ENCODE results near the gene IVL.

Gene IVL

DNA sequence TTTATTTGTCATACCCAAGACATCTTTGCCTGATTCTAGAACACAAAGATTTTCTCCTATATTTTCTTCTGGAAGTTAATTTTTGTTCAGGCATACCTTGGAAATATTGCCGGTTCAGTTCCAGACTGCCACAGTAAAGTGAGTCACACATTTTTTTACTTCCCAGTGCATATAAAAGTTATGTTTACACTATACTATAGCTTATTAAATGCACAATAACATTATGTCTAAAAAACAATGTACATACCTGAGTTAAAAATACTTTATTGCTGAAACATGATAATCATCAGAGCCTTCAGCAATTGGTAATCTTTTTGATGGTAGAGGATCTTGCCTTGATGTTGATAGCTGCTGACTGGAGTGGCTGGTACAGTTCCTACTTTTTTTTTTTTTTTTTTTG lies 20.2 kb upstream of the IVL start:
- no peak for DNase-seq

DNA sequence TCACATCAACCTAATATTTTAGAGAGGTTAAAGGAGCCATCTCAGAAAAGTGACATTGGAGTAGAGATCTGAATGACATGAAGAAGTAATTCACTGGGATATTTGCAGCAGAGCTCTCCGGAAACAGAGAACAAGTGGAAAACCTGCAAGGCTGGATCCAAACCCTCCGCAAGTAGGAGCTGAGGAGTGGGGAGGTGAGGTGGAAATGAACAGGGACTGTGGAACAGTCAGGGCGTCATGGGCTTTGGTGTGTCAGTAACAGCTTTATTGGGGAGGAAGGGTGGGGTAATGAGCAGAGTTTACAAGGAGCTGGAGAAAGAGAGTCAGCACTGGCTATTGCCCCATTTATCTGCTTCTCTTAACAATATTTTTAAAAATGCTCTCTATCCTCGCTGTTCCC lies 9.3 kb upstream of the IVL start:
- no peak for DNase-seq

DNA sequence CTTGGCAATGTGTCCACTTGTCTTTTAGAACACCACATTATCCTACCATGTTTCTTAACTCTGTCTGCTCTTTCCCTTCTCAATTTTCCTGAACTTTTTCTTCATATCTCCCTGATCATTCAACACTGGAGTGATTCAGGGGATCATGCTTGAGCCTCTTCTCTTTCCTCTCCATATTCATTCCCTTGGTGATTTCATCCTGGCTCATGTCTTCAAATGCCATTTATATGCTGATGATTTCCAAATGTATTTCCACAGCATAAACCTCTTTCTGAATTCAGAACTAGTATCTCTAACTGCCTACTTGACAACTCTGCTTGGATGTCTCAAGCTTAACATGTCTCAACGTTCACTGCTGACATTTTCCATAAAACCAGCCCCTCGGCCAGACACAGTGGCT lies 8.5 kb upstream of the IVL start:
- no peak for DNase-seq

DNA sequence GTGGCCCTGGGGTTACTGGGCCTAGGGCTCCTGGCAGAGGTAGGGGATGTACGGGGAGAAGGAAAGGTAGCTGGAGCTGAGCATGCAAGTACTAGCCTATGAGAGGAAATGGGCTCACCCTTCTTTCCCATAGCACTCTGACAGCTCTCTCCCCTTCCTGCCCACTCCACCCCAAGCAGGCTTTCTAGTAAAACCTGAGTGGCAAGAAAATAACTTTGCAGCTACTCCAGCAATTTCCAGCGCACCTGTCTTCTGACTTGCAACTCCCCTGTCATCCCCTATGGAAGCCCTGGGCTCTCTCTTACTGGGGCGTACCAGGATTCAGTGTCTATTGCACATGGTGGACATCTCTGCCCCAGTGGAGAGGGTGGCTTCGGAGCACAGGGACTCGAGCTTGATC lies 6.7 kb upstream of the IVL start:
- no peak for DNase-seq

DNA sequence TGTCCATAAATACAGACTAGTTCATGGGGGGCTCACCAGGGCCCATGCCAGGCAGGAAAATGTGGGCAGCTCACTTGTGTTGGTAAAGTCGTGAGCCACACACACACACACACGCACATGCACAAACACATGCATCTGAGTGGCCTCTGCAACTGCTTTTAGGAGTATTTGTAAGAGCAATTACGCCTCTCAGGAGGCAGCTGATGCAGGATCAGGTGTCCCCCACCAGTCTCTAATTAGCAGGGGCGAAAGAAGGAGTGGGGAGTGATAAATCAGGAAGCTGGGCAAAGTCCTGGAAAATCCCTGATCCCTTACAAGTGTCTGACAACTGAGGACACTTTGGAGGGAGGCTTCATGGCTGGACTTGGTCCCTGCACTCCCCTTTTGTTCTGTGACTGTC lies 5.7 kb upstream of the IVL start:
- no peak for DNase-seq

DNA sequence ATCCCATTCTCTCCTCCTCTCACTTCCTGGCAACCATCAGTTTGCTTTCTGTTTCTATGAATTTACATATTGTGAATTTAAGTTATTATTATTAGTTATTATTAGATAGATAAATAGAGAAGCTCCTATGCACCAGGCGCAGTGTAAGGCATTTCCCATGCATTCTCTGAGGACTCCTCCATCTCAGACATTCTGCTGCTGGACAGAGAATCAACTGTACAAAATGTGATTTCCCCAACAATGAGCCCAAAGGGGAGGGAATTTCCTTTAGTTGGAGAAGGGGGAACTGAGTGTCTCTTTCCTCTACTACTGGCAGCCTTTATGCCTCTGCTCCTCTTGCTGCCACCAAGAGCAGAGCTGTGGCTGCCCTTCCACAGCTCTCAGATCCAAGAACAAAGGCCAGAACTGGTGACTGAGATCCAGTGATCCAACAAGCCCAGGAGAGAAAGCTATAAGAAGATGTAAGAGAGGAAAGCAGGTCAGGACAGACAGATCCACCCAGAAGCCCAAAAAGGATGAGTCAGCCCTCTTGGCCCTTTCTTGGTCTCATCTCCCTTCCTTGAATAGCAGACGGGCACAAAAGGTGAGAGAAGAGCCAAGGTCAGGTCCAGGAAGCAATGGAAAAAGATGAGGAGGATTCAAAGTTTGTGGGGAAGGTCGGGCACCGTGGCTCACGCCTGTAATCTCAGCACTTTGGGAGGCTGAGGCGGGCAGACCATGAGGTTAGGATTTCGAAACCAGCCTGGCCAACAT lies 3.5 kb upstream of the IVL start:
- DNase-seq = no peak

DNA sequence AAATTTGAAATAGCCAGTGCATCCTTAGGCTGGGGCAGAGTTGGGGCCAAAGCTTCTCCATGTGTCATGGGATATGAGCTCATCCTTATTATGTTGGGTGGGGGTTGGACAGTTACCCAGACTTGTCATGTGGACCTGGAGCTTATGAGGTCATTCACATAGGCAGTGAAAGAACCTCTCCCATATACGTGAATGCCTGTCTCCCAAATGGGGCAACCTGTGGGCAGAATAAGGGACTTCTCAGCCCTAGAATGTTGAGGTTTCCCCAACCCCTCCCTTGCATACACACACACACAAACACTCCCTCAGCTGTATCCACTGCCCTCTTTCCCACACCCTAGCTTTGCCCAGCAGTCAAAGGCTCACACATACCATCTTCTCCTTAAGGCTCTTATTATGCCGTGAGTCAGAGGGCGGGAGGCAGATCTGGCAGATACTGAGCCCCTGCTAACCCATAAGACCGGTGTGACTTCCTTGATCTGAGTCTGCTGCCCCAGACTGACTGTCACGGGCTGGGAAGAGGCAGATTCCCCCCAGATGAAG lies 2.3 kb upstream of the IVL start:
- DNase-seq = no peak

DNA sequence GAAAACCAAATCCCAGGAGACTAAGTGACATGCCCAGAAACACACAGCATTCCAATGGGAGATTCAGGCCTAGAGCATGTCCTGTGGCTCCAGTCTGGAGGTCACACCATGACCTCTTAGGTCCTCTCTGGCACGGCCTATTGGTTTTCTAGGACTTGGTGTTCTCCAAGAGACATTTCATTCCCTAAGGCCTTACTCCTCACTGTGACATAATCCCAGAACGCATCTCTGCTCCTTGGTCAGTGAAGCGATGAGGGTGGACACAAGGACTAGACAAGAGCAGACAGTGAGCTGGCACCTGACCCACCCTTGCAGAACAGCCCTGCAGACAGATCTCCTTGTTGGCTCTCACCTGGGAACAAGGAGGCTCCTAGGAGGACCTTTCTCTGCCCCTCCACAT lies 860 bp downstream of the IVL start:
- DNase-seq = no peak

DNA sequence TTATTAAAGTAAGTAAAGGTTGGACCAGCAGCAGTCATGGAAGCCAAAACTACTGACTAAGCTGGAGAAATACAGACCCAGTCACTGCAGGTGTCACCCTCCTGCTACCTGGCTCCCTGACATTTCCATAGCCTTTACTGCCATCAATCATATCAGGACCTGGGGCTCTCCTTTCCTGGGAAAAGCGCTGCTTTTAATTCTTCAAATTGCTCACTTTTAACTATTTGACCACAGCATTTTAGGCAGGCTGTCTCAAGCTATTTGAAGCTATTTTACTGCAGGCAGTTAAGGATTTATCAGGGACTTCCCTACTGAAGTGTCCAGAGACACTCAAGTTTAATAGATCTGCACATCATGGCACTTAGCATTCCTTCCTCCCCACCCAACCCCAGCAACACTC lies 4.1 kb downstream of the IVL start:
- no peak for DNase-seq

DNA sequence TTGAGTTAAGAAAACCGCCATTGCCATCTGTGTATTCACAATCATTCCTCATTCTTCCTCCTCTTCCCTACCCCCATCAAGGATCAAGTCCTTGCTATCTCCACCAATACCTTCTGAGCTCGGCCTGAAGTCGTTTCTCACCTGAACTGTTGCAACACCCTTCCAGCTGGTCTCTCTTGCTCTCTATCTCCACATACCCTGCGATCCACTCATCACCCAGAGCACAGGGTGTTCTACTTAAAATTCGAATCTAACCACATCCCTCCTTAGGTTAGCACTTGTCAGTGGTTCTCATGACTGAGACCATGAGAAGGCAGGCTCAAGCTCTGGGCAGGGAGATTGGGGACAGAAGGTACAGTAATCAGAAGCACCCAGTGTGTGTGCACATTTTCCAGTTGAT lies 4.6 kb downstream of the IVL start:
- DNase-seq = no peak

DNA sequence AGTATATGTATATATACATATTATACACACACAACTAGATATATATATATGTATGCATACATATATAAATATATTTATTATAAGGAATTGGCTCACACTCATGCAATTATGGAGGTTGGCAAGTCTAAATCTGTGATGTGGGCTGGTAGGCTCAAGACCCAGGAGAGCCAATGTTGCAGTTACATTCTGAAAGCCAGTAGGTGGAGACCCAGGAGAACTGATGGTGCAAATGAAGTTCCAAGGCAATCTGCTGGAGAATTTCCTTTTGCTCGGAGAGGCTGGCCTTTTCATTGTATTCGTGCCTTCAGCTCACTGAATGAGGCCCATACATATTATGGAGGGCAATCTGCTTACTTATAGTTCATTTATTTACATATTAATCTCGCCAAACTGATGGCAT lies 9.4 kb downstream of the IVL start:
- no peak for DNase-seq

DNA sequence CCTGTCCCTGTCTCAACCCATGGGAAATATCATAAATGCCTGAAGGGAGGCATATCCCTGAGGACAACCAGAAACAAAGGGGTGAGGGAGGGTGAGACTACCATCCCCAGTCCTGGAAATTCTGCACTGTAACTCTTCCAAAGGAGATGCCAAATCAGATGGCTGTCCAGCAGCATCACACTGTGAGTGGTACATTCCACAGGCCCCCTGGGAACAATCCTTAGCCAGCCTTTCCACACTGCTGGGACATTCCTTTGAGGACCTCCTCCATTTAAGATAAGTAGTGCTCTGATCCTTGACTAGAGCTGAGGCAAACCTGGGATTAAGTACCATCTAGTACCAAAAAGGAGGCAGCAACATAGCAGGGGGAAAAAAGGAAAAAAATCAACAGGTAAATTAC lies 10.7 kb downstream of the IVL start:
- no peak for DNase-seq

DNA sequence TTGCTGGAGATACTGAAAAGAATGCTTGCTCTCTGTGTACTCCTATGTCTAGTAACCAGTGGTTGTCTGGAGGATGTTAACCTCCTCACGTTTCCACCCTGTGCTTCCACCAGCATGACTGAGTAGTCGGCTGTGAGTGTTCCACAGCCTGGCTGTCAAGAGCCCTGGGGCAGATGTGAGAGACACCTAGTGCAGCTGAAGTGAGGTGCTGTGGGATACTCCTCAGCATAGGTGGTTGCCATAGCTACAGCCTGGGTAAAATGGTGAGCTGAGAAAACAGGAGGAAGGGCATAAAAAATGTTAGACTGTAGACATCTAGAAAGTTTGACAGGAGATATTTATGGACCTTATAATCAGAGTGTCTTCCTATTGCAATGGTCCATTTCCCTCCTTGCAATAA lies 15.8 kb downstream of the IVL start:
- no peak for DNase-seq

DNA sequence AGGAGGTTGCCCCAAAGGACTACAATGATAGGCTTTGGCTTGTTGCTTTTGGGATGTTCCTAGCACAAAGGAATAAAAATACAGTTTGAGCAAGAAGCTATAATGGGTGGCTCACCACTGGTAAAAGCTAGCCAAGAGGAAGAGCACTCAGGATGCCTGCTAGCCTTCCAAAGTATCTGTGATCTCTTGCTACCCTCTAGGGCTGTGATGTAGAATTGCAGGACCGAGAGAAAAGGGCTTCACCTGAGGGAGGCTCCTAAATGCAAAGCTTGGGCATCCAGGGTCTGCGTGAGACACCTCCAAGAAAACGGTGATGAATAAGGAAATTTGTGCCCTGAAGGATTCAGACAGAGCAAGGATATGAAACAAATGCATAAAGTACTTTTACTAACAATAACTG lies 17.7 kb downstream of the IVL start:
- no peak for DNase-seq

DNA sequence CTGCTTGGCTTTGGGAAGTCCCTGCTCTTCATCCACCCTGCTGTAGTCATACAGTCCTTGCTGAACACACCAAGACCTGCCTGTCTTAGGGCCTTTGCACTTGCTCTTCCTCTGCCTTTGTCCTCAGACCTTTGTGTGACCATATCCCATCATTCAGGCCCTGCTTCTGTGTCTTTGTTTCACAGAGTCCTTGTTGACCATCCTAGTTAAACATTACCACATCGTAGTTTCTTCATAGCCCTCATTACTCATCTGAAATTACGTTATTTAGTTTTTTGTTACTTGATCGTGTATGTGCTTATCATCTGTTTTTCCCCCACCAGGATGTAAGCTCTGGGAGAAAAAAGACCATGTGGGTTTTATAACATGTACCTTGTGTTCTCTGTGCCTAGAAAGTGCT lies 20.3 kb downstream of the IVL start:
- no peak for DNase-seq

DNA sequence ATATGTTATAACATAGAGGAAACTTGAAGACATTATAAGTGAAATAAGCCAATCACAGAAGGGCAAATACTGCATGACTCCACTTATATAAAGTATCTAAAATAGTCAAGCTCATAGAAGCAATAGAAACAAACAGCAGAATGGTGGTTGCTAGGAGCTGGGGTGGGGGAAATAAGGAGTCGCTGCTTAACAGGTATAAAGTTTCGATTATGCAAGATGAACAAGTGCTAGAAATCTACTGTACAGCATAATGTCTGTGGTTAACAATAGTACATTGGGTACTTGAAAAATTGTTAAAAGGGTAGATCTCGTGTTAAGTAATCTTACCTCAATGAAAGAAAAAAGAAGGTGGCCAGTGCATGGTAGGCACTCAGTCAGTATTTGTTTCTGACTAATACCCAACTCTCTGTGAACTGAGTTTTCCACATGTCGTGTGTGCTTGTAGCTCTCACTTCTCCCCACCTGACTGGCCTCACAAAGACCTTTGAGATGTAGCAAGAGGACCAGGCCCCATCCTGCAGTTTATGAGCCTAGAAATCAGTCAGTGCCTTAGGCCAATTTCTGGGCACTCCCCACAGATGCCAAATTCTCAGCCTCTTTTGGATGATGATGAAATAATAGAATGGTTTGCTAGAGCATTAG lies 23.9 kb downstream of the IVL start:
- no peak for DNase-seq

DNA sequence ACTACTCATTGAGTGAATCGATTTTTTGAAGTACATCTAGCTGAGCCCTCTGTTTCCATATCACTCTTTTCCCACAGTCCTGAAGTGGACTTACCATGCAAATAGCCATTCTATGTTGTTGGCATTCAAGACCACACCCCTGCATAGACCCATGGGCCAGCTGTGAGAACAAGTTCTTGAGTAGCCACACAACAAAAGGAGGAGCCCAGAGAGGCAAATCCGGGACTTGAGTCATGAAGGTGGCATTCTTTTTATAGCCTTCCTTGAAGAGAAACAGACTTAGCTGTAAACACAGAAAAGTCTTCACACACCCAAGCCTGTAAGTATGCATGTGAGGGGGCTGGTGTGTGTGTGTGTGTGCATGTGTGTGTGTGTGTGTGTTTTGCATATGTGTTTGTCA lies 24.9 kb downstream of the IVL start:
- DNase-seq = no peak

DNA sequence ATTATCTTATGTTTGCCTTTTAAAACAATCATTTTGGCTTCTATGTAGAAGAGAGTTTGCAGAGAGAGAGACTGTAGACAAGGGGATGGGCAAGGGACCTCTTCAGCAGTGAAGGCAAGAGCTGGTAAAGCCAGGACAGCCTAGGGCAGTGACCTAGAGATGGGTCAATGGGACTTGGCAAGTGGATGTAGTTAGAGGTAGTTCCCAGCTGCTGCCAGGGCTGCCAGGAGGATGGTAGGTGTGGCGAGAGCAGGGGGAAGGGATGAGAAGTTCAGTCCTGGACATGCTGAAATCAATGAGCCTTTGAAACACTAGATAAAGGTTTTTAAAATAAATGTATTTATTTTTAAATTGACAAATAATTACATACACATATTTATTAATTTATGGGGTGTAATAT lies 32.3 kb downstream of the IVL start:
- DNase-seq = no peak

DNA sequence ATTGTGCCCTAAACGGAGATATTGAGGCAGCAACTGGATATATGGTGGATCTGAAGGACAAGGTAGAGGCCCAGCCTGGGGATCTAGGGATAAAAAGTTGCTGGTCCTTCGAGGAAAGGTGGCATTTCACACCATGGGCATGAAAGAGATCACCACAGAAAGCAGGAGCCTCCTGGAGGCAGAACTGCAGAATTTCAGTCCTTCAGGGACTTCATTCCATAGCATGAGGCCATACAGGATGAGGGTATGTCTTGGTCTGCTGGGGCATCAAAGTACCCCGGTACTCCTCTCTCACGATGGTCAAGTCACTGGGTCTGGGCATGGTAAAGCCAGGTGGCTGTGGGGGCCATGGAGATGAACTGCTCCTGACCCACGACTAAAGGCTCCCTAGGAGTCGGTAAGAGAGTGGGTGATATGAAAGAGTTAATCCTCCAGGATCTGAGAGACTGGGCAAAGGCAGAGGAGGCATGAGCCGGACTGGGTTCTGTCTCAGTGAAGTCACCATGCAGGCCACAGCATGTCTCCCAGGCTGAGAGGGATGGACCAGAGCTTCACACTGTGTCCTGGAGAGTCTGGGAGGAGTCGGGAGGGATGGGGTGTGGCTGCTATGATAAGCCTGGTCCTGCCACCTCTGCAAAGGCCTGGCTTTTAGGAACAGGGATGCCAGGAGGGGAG lies 32.8 kb downstream of the IVL start:
- no peak for DNase-seq

DNA sequence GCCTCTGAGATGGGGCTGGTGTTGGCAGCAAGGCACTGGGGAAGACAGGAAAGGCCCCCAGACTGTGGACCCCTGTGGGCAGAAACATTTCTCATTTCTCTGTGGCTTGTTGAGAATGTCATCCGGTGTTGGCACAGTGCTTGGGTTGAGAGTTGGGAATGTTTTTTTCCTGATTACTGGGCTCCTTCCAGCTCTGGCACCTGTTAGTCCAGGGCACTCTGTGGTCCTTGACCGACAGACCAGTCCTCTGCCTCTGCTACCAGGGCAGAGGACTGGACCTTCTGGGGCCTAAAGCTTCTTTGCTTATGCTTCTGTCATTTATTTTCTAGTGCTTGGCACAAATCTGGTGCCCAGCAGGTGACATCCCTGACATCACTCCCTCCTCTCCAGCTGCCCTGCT lies 33.8 kb downstream of the IVL start:
- DNase-seq = no peak

DNA sequence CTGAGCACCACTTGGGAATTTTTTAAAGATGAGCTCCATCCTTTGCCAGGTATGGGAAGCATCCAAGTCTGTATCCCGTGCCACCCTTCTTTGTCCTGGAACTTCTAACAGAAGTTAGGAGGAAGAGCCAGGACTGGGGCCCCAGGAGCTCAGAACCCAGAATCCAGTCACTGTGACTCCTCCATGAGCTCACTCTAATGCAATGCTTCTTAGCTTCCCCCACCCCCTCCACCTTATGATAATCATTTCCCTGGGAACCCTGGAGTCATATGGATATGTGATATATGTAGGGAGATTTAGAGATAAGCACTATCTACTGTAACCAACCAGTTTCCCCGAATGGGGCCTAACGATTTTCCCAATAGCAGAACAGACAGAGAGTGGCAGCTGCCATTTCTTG lies 37.9 kb downstream of the IVL start:
- no peak for DNase-seq

DNA sequence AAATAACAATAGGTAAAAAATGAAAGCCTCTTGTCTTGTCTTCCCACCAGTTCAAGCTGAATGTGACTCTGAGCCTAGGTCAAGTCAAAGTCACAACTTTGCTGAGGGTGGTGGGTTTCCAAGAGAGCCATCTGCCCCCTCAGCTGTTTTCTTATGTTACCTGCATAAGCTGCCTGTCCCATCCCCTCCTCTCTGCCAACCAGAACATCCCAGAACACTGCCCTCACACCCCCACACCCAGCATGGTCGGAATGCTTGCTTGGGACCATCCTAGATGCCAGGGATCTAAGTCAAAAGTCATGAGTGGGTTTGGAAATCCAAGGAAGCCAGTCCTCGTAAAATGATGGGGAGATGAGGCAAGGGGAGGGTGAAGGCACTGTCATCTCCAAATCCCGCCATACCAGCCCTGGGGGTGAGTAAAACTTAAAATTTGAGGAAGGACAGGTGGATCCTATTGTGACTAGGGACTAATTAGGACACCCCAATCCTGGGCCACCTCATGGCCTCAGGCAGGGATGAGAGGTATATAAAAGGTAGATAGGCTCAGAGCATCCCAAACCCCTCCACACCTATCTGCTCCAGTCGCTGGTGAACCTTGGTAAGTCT lies 38.4 kb downstream of the IVL start, which contains the start of gene SPRR5:
TSS of gene SPRR5 (plus strand) at position 556 of the 606 bp plus-strand sequence. CDS start 1,349 bp downstream, outside the sequence.
- DNase-seq = no peak

DNA sequence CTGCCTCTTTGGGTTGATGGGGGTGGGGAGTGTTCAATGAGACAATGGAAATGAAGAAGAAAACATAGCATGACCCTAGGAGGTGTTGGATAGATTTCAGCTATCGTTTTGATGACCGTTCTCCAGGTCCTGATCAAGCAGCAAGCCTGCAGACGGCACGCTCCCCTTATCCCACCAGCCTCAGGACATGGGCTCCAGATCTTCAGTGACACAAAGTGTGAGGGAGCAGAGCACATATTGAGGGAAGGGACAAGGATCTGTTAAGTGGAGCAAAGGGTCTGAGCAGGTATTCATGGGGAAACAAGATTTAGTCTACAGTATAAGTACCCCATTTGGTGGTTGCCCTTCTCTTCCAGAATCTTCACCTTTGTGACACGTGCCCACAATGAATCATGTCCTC lies 43.4 kb downstream of the IVL start:
- no peak for DNase-seq

DNA sequence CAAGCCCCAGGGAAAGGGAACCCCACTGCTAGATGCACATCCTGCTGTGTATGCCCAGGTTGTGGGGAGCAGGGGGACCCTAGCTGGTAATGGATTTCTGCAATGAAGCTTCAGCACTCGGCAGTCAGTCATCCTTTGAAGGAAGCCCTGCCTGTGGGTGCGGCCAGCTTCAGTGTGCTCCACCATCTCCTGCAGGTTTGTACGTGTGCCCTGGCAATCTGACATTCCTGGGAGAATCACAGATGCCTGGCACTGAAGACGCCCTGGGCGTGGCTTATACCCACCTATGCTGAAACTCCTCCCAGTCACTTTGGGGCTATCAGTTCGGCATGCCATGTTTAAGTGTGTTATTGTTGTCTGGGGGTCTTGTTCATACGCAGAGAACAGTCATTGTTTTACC lies 45.4 kb downstream of the IVL start:
- no peak for DNase-seq
